Lung (tissue), 12 donors: ENCODE results near the gene ANTXR1. TPM values are rescaled to one million over a fixed set of nuclear protein-coding genes. Genes with fewer than 3 reads are reported as not detected.
A peak's percentile ranks its signal among the peaks of the same experiment; 100 is the strongest.

Experiments used
- ATAC-seq: fragments of 200-7000 bp; cut with Tn5 transposase; one replicate; pipeline ENCODE4 v1.9.1; 2020; ENCODE audit warnings: moderate number of reproducible peaks; ENCODE audit not compliant: insufficient read depth, low FRiP score
- DNase-seq, 3 donors: peaks; one replicate each; pipeline ENCODE4 v3.0.0-alpha.2; 2013 to 2017
- H3K27ac ChIP-seq, 2 donors: one replicate each; pipeline ENCODE4 v1.5.1; 2013; ENCODE audit warnings: mild to moderate bottlenecking in 2 of 2, moderate library complexity in 2 of 2, control low read depth in 1 of 2, inconsistent platforms in 1 of 2, low read depth in 1 of 2, low read length in 1 of 2
- H3K27me3 ChIP-seq, 3 donors: one replicate each; pipeline ENCODE4 v1.5.1; 2013; ENCODE audit warnings: low read length in 2 of 3; ENCODE audit not compliant: control insufficient read depth in 3 of 3, insufficient read depth in 3 of 3
- H3K36me3 ChIP-seq, 4 donors: one replicate each; pipeline ENCODE4 v1.5.1; 2013; ENCODE audit warnings: low read length in 4 of 4, mild to moderate bottlenecking in 1 of 4, moderate library complexity in 1 of 4; ENCODE audit not compliant: control insufficient read depth in 4 of 4, insufficient read depth in 4 of 4
- H3K4me1 ChIP-seq, 5 donors: one replicate each; pipeline ENCODE4 v1.5.1; 2013; ENCODE audit warnings: low read length in 5 of 5, mild to moderate bottlenecking in 2 of 5, moderate library complexity in 1 of 5; ENCODE audit not compliant: control insufficient read depth in 5 of 5, insufficient read depth in 5 of 5
- H3K4me3 ChIP-seq: one replicate; pipeline ENCODE4 v1.5.1; 2013; ENCODE audit warnings: mild to moderate bottlenecking, control low read depth, moderate library complexity
- H3K9ac ChIP-seq, 2 donors: one replicate each; pipeline ENCODE4 v1.5.1; 2013; ENCODE audit warnings: low read length in 2 of 2, control low read depth in 1 of 2; ENCODE audit not compliant: insufficient read depth in 1 of 2
- H3K9me3 ChIP-seq, 4 donors: one replicate each; pipeline ENCODE4 v1.5.1; 2013; ENCODE audit warnings: low read length in 3 of 4, mild to moderate bottlenecking in 1 of 4, moderate library complexity in 1 of 4; ENCODE audit not compliant: control insufficient read depth in 4 of 4, insufficient read depth in 3 of 4
- CTCF ChIP-seq: IDR thresholded peaks from 2 replicates; pipeline ENCODE4 v1.5.1; 2012; ENCODE audit warnings: mild to moderate bottlenecking; ENCODE audit errors: control extremely low read depth, extremely low read depth
- WGBS, 2 donors: extraction: QIAGEN DNeasy Blood & Tissue Kit; methylation state at CpG; one replicate each; pipeline ENCODE4 v1.1.7; 2013; 5-methylcytosine and 5-hydroxymethylcytosine counted together
- polyA plus RNA-seq, 2 donors: library from polyadenylated mRNA; stranded (reverse); fragments of 200-250 nt; gene quantifications; one replicate each; pipeline ENCODE4 v1.2.1, GENCODE V29; 2013
- total RNA-seq, 2 donors: library from RNA; depleted of rRNA in 1 of 2; stranded (reverse); fragments of >200 nt in 1 of 2; gene quantifications; one replicate each; pipeline ENCODE4 v1.2.1, GENCODE V29; 2014 to 2021
- donor health status: control.
- donor health status: control.
- donor health status: Bipolar disorder and iron deficiency.
- donor health status: healthy.
- donor health status: DM: yes; HTN: yes; CAD: no.

Gene ANTXR1
- total and polyA plus RNA-seq, 4 donors: 13.4 to 81.0 (median 34.8) TPM

DNA sequence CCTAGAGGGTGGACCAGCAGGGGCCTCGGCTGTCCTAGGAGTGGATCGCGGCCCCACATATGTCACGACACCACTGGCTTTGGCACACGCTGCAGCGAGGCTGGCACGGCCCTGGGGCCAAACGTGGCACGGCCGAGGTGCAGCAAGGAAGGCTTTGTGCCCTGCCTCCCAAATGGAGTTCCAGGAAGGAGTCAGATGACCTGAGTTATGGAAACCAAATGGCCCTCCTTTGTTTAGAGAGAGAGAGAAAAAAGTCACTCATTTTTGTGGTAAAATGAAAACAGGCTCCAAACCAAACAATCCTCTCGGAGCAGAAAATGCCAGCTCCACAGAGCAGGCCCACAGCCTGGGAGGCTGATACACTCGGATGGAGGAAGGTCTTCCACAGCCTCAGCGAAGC lies 105.6 kb downstream of the ANTXR1 start:
- WGBS, 2 donors: 86 to 94% methylated on average over 13 of the region's 13 CpGs
- H3K27ac ChIP-seq: peak overlapping the region in 1 of 2 donors; percentile 9

GRCh38 chr2:69119104-69119894 lies 106.3 kb downstream of the ANTXR1 start:
- no peak for TF ChIP-seq CTCF
- Histone ChIP-seq H3K27me3 (no peaks in the 10 kb centered on the region), H3K4me3 (no peak overlapping the region), H3K27ac (no peak overlapping the region), H3K4me1 (peaks cover 0 to 10% (median 0%) of the 10 kb centered on the region in 5 donors), H3K36me3 (peaks cover under 1 to 18% (median 3%) of the 10 kb centered on the region in 4 donors), H3K9ac (no peak overlapping the region), H3K9me3 (no peaks in the 10 kb centered on the region)
- ATAC-seq (no peak), DNase-seq (no peak)
- WGBS, 2 donors: 80 to 82% methylated on average over 16 of the region's 16 CpGs

More for the DNA sequence above, 105.6 kb downstream of the ANTXR1 start:
- H3K9ac ChIP-seq: no peak overlapping the region
- no peaks in the 10 kb centered on the region for H3K27me3 ChIP-seq
- no peaks in the 10 kb centered on the region for H3K9me3 ChIP-seq
- DNase-seq (no peak), ATAC-seq (no peak)
- TF ChIP-seq CTCF: no peak
- no peak overlapping the region for H3K4me3 ChIP-seq
- peaks cover 0 to 11% (median 4%) of the 10 kb centered on the region in 4 donors for H3K36me3 ChIP-seq
- peaks cover 0 to 7% (median 0%) of the 10 kb centered on the region in 5 donors for H3K4me1 ChIP-seq

- no peaks in the 10 kb centered on the region for H3K9me3 ChIP-seq
- ATAC-seq (no peak), DNase-seq (no peak)
- H3K9ac ChIP-seq: no peak overlapping the region
- peaks cover 0 to 10% (median 0%) of the 10 kb centered on the region in 5 donors for H3K4me1 ChIP-seq
- H3K27ac ChIP-seq: no peak overlapping the region
- H3K27me3 ChIP-seq: no peaks in the 10 kb centered on the region
- H3K36me3 ChIP-seq: peaks cover 3 to 40% (median 11%) of the 10 kb centered on the region in 4 donors
- no peak overlapping the region for H3K4me3 ChIP-seq
- TF ChIP-seq CTCF: no peak
- 87 to 94% methylated on average over 4 of the region's 4 CpGs for WGBS, 2 donors
These were observed 109.3 kb downstream of the ANTXR1 start for GRCh38 chr2:69122271-69122670.
